Vagina (tissue), 2 donors: ENCODE results near the gene UNC5B. TPM values are rescaled to one million over a fixed set of nuclear protein-coding genes. Genes with fewer than 3 reads are reported as not detected.

Source experiments
- DNase-seq, 2 donors: peaks; one replicate each; pipeline ENCODE4 v3.0.0-alpha.2; 2017; ENCODE audit errors: extremely low spot score in 2 of 2
- H3K27ac ChIP-seq: fragments of 200-600 bp; sonication (generic); one replicate; pipeline ENCODE4 v1.5.1; 2019
- H3K27me3 ChIP-seq: fragments of 200-600 bp; sonication (generic); one replicate; pipeline ENCODE4 v1.5.1; 2019
- H3K36me3 ChIP-seq, 2 donors: fragments of 200-600 bp; sonication (generic); one replicate each; pipeline ENCODE4 v1.5.1; 2017 to 2019
- H3K4me1 ChIP-seq: fragments of 200-600 bp; sonication (generic); one replicate; pipeline ENCODE4 v1.5.1; 2019
- H3K4me3 ChIP-seq, 2 donors: fragments of 200-600 bp; sonication (generic); 1 replicate in 1 of 2; 2 replicates in 1 of 2; pipeline ENCODE4 v1.5.1; 2016 to 2019
- H3K9me3 ChIP-seq: fragments of 200-600 bp; sonication (generic); one replicate; pipeline ENCODE4 v1.5.1; 2019
- POLR2A ChIP-seq, 2 donors: fragments of 450-650 bp; IDR thresholded peaks; one replicate each; pipeline ENCODE4 v1.6.1; 2017; ENCODE audit warnings: antibody characterized with exemption in 2 of 2, mild to moderate bottlenecking in 2 of 2, moderate library complexity in 2 of 2
- POLR2AphosphoS5 ChIP-seq, 2 donors: sonication (generic); formaldehyde crosslinking; IDR thresholded peaks; one replicate each; pipeline ENCODE4 v1.9.0; 2017; ENCODE audit warnings: antibody characterized with exemption in 2 of 2, mild to moderate bottlenecking in 2 of 2, low read depth in 1 of 2; ENCODE audit not compliant: insufficient read depth in 1 of 2
- intact Hi-C: fragments of 100-400 bp; cut with DNase I; formaldehyde crosslinking; loops from one replicate; pipeline ENCODE4 v1.15.1; 2023
- total RNA-seq: library from RNA; depleted of rRNA; stranded (reverse); fragments of >200 nt; gene quantifications from one replicate; pipeline ENCODE4 v1.2.3, GENCODE V29; 2016
- TF ChIP-seq, protein P1 (sequence below), 3 experiments: fragments of 450-650 bp in 2 of 3; fragments of 200-600 bp in 1 of 3; sonication (generic) in 1 of 3; IDR thresholded peaks; one replicate each; pipeline ENCODE4 v1.5.1; 2017 to 2019; ENCODE audit warnings: antibody characterized with exemption in 3 of 3, mild to moderate bottlenecking in 2 of 3, moderate library complexity in 2 of 3

Gene UNC5B
- total RNA-seq, 1 donor from 2014 or later = 24.3 TPM

- intact Hi-C loops = no loop called here
- TF ChIP-seq, protein P1, sequence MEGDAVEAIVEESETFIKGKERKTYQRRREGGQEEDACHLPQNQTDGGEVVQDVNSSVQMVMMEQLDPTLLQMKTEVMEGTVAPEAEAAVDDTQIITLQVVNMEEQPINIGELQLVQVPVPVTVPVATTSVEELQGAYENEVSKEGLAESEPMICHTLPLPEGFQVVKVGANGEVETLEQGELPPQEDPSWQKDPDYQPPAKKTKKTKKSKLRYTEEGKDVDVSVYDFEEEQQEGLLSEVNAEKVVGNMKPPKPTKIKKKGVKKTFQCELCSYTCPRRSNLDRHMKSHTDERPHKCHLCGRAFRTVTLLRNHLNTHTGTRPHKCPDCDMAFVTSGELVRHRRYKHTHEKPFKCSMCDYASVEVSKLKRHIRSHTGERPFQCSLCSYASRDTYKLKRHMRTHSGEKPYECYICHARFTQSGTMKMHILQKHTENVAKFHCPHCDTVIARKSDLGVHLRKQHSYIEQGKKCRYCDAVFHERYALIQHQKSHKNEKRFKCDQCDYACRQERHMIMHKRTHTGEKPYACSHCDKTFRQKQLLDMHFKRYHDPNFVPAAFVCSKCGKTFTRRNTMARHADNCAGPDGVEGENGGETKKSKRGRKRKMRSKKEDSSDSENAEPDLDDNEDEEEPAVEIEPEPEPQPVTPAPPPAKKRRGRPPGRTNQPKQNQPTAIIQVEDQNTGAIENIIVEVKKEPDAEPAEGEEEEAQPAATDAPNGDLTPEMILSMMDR (IDR thresholded peaks at IDR 0.05) = no peak
- TF ChIP-seq POLR2A (IDR thresholded peaks at IDR 0.05) = no peak
- no peak for TF ChIP-seq POLR2AphosphoS5 (IDR thresholded peaks at IDR 0.05; ENCODE audit: insufficient read depth in 1 of 2, low read depth in 1 of 2)
- Histone ChIP-seq H3K4me3 (no peak overlapping the region), H3K27me3 (no peaks in the 10 kb centered on the region), H3K4me1 (peaks cover 88% of the 10 kb centered on the region), H3K36me3 (no peaks in the 10 kb centered on the region), H3K27ac (peak overlapping the region; percentile 69), H3K9me3 (no peaks in the 10 kb centered on the region)
- DNase-seq = no peak
Measured at GRCh38 chr10:71245420-71246325, 33.3 kb downstream of the UNC5B start.

- Histone ChIP-seq H3K4me1 (peaks cover 78% of the 10 kb centered on the region), H3K27ac (peak overlapping the region; percentile 69), H3K4me3 (no peak overlapping the region), H3K9me3 (no peaks in the 10 kb centered on the region), H3K27me3 (no peaks in the 10 kb centered on the region), H3K36me3 (no peaks in the 10 kb centered on the region)
- TF ChIP-seq, protein P1 (IDR thresholded peaks at IDR 0.05) = no peak
- TF ChIP-seq POLR2AphosphoS5 (IDR thresholded peaks at IDR 0.05; ENCODE audit: insufficient read depth in 1 of 2, low read depth in 1 of 2) (peak; percentile 18 to 26), POLR2A (IDR thresholded peaks at IDR 0.05) (no peak)
- intact Hi-C loops = no loop called here
- no peak for DNase-seq
Measured at GRCh38 chr10:71246591-71247413, 34.4 kb downstream of the UNC5B start.

- intact Hi-C loops = no loop called here
- Histone ChIP-seq H3K9me3 (no peaks in the 10 kb centered on the region), H3K4me3 (no peak overlapping the region), H3K4me1 (peaks cover 77% of the 10 kb centered on the region), H3K27ac (no peak overlapping the region), H3K27me3 (no peaks in the 10 kb centered on the region), H3K36me3 (no peaks in the 10 kb centered on the region)
- TF ChIP-seq POLR2AphosphoS5 (IDR thresholded peaks at IDR 0.05; ENCODE audit: insufficient read depth in 1 of 2, low read depth in 1 of 2) = no peak
- no peak for TF ChIP-seq POLR2A (IDR thresholded peaks at IDR 0.05)
- TF ChIP-seq, protein P1 (IDR thresholded peaks at IDR 0.05) = no peak
- no peak for DNase-seq
Measured at GRCh38 chr10:71247414-71247705, 35.0 kb downstream of the UNC5B start.

- Histone ChIP-seq H3K36me3 (no peaks in the 10 kb centered on the region), H3K27ac (no peak overlapping the region), H3K4me1 (peaks cover 77% of the 10 kb centered on the region), H3K4me3 (no peak overlapping the region), H3K27me3 (no peaks in the 10 kb centered on the region), H3K9me3 (no peaks in the 10 kb centered on the region)
- no peak for DNase-seq
- TF ChIP-seq POLR2AphosphoS5 (IDR thresholded peaks at IDR 0.05; ENCODE audit: insufficient read depth in 1 of 2, low read depth in 1 of 2) (no peak), POLR2A (IDR thresholded peaks at IDR 0.05) (no peak)
- TF ChIP-seq, protein P1 (IDR thresholded peaks at IDR 0.05) = no peak
- intact Hi-C loops = no loop called here
Measured at GRCh38 chr10:71247804-71248203, 35.4 kb downstream of the UNC5B start.
